NOMO-1 treated with dmso at 0.1 percent for 144 hours (cell line): ENCODE measurements around the gene HECW1.
"Not testable (repeated sequence)": the region's sequence is repeated elsewhere in the genome, so short reads cannot be mapped to it uniquely, and the experiment has no call there.

Experiments used
- DNase-seq: peaks from one replicate; lab custom pipeline; 2025; ENCODE audit not compliant: unreplicated experiment; lab: John Stamatoyannopoulos, UW

The HECW1 gene

GRCh38 chr7:43112459-43112940 is at the start of gene HECW1:
TSS of gene HECW1 (plus strand) at chr7:43112647. CDS start at chr7:43243906, 131,259 bp downstream.
- DNase-seq: no peak

- DNase-seq: no peak
Observed at GRCh38 chr7:43071604-43072003, 40.8 kb upstream of the HECW1 start.

- DNase-seq: no peak
Observed at GRCh38 chr7:43072530-43072929, 39.9 kb upstream of the HECW1 start.

- not testable (repeated sequence) for DNase-seq
Observed at GRCh38 chr7:43073811-43074210, 38.6 kb upstream of the HECW1 start.

GRCh38 chr7:43076189-43076605 is 36.2 kb upstream of the HECW1 start:
- no peak for DNase-seq

GRCh38 chr7:43076606-43077005 is 35.8 kb upstream of the HECW1 start:
- no peak for DNase-seq

- no peak for DNase-seq
Observed at GRCh38 chr7:43077285-43077684, 35.2 kb upstream of the HECW1 start.

- DNase-seq: no peak
Observed at GRCh38 chr7:43077732-43078391, 34.6 kb upstream of the HECW1 start.

- no peak for DNase-seq
Observed at GRCh38 chr7:43078794-43079193, 33.7 kb upstream of the HECW1 start.

GRCh38 chr7:43081603-43082002 is 30.8 kb upstream of the HECW1 start:
- DNase-seq: no peak

- DNase-seq: no peak
Observed at GRCh38 chr7:43083106-43083505, 29.3 kb upstream of the HECW1 start.

GRCh38 chr7:43085017-43085416 is 27.4 kb upstream of the HECW1 start:
- no peak for DNase-seq

- DNase-seq: no peak
Observed at GRCh38 chr7:43085992-43086391, 26.5 kb upstream of the HECW1 start.

GRCh38 chr7:43092819-43093218 is 19.6 kb upstream of the HECW1 start:
- DNase-seq: no peak

GRCh38 chr7:43096875-43097274 is 15.6 kb upstream of the HECW1 start:
- DNase-seq: no peak

- DNase-seq: no peak
Observed at GRCh38 chr7:43099750-43100149, 12.7 kb upstream of the HECW1 start.

GRCh38 chr7:43104874-43105520 is 7.5 kb upstream of the HECW1 start:
- DNase-seq: no peak

GRCh38 chr7:43105521-43106120 is 6.8 kb upstream of the HECW1 start:
- DNase-seq: no peak

- DNase-seq: no peak
Observed at GRCh38 chr7:43108255-43109011, 4.0 kb upstream of the HECW1 start.

GRCh38 chr7:43110791-43111535 is 1.5 kb upstream of the HECW1 start:
- no peak for DNase-seq
